Smooth muscle cell (in vitro differentiated cells): Measurements from ENCODE around the gene UMAD1. TPM values are rescaled to one million over a fixed set of nuclear protein-coding genes. Genes with fewer than 3 reads are reported as not detected.
A peak's percentile ranks its signal among the peaks of the same experiment; 100 is the strongest.

Source experiments
- DNase-seq: peaks from one replicate; lab custom pipeline; 2025; ENCODE audit not compliant: unreplicated experiment; lab: John Stamatoyannopoulos, UW
- H2AFZ ChIP-seq: fragments of 200-600 bp; sonication (generic); 2 replicates; pipeline ENCODE4 v1.6.0; 2016; ENCODE audit warnings: antibody characterized with exemption, low read depth, mild to moderate bottlenecking
- H3F3A ChIP-seq: fragments of 200-600 bp; sonication (generic); 2 replicates; pipeline ENCODE4 v1.6.0; 2017; ENCODE audit warnings: antibody characterized with exemption, low read depth
- H3K27ac ChIP-seq: fragments of 200-600 bp; sonication (generic); 2 replicates; pipeline ENCODE4 v1.5.1; 2016; ENCODE audit warnings: low read depth, mild to moderate bottlenecking
- H3K27me3 ChIP-seq: fragments of 200-600 bp; sonication (generic); 2 replicates; pipeline ENCODE4 v1.6.1; 2016; ENCODE audit warnings: low read depth, mild to moderate bottlenecking
- H3K36me3 ChIP-seq: fragments of 200-600 bp; sonication (generic); 2 replicates; pipeline ENCODE4 v1.5.1; 2016; ENCODE audit warnings: low read depth
- H3K4me1 ChIP-seq: fragments of 200-600 bp; sonication (generic); 2 replicates; pipeline ENCODE4 v1.5.1; 2016; ENCODE audit warnings: low read depth
- H3K4me2 ChIP-seq: fragments of 200-600 bp; sonication (generic); 2 replicates; pipeline ENCODE4 v1.6.0; 2016; ENCODE audit warnings: mild to moderate bottlenecking
- H3K4me3 ChIP-seq: fragments of 200-600 bp; sonication (generic); 2 replicates; pipeline ENCODE4 v1.5.1; 2016; ENCODE audit warnings: mild to moderate bottlenecking
- H3K79me2 ChIP-seq: fragments of 200-600 bp; sonication (generic); 2 replicates; pipeline ENCODE4 v1.6.0; 2016; ENCODE audit warnings: low read depth, mild to moderate bottlenecking
- H3K9ac ChIP-seq: fragments of 200-600 bp; sonication (generic); 2 replicates; pipeline ENCODE4 v1.6.0; 2016; ENCODE audit warnings: low read depth
- H3K9me3 ChIP-seq: fragments of 200-600 bp; sonication (generic); replicated peaks from 2 replicates; pipeline ENCODE4 v1.5.1; 2016; ENCODE audit warnings: low read depth
- H4K20me1 ChIP-seq: fragments of 200-600 bp; sonication (generic); 2 replicates; pipeline ENCODE4 v1.6.0; 2016; ENCODE audit warnings: low read depth
- WGBS: methylation state at CpG from one replicate; pipeline ENCODE4 v1.1.7; 2016; ENCODE audit warnings: low lambda C conversion rate; 5-methylcytosine and 5-hydroxymethylcytosine counted together
- polyA plus RNA-seq: library from polyadenylated mRNA; unstranded; fragments of >200 nt; fragmentation: Nextera tagmentation; extraction: Ambion mirVana; gene quantifications from 2 replicates; pipeline ENCODE4 v1.2.1, GENCODE V29; 2016
- total RNA-seq: library from RNA; depleted of rRNA; stranded (reverse); fragments of >200 nt; gene quantifications from 2 replicates; pipeline ENCODE4 v1.2.3, GENCODE V29; 2014
- TF ChIP-seq, protein P1 (sequence below): fragments of 200-600 bp; sonication (generic); IDR thresholded peaks from 2 replicates; pipeline ENCODE4 v1.5.1; 2017; ENCODE audit warnings: borderline replicate concordance, mild to moderate bottlenecking, antibody characterized with exemption; ENCODE audit not compliant: insufficient read depth, poor library complexity, severe bottlenecking

Gene UMAD1
- total and polyA plus RNA-seq, 2 experiments from 2014 or later: 13.7 to 24.3 TPM

DNA sequence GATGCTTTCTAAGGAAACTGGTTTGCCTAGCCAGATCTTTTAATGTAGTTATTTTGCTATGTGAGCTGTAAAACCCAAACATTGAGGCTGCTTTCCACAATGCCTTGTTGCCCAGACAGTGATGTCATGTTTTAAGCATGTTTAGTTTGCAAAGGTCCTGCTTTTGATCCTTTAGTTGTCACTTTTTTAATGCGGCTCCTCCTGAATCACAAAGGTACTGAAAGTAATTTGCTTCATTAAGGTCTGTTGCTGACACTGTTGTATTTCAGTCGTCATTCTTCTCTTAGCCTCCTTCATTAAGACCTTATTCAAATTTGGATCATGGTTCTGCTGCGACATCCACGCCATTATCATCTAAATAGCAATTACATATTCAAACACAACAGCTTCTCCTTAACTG lies 67.3 kb downstream of the UMAD1 start:
- H3K36me3 ChIP-seq: no peaks in the 10 kb centered on the region
- no peaks in the 10 kb centered on the region for H3K27me3 ChIP-seq
- 10% methylated on average over 4 of the region's 4 CpGs for WGBS
- H3K9ac ChIP-seq: peak overlapping the region; percentile 83
- no peaks in the 10 kb centered on the region for H4K20me1 ChIP-seq
- peak overlapping the region; percentile 99 for H3K27ac ChIP-seq
- H3K4me1 ChIP-seq: peaks cover 49% of the 10 kb centered on the region
- DNase-seq: no peak
- peaks cover 20% of the 10 kb centered on the region for H3F3A ChIP-seq
- peak overlapping the region; percentile 56 for H2AFZ ChIP-seq
- peaks cover 6% of the 10 kb centered on the region for H3K79me2 ChIP-seq
- H3K9me3 ChIP-seq: no peaks in the 10 kb centered on the region
- H3K4me2 ChIP-seq: peak overlapping the region; percentile 82
- TF ChIP-seq, protein P1, sequence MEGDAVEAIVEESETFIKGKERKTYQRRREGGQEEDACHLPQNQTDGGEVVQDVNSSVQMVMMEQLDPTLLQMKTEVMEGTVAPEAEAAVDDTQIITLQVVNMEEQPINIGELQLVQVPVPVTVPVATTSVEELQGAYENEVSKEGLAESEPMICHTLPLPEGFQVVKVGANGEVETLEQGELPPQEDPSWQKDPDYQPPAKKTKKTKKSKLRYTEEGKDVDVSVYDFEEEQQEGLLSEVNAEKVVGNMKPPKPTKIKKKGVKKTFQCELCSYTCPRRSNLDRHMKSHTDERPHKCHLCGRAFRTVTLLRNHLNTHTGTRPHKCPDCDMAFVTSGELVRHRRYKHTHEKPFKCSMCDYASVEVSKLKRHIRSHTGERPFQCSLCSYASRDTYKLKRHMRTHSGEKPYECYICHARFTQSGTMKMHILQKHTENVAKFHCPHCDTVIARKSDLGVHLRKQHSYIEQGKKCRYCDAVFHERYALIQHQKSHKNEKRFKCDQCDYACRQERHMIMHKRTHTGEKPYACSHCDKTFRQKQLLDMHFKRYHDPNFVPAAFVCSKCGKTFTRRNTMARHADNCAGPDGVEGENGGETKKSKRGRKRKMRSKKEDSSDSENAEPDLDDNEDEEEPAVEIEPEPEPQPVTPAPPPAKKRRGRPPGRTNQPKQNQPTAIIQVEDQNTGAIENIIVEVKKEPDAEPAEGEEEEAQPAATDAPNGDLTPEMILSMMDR: no peak
- H3K4me3 ChIP-seq: peak overlapping the region; percentile 23

DNA sequence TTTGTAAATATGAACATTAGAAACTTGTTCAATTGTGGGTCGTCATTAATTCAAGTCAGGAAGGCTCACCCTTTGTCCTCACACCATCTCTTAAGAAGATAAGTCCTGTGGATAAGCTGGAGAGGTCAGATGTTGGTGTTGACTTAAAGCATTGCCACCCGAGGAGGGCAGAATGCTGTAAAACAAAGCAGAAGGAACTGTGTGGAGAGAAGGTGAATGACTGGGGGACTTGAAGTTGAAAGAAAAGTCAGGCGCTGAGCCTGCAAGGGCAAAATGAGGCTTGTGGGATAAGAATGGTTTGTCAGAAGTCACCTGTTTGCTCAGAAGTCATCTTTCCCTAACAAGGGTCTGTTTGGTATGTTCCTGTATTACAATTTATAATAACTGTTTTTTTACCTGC lies 68.7 kb downstream of the UMAD1 start:
- Histone ChIP-seq H3K4me1 (peaks cover 49% of the 10 kb centered on the region), H4K20me1 (no peaks in the 10 kb centered on the region), H3K36me3 (no peaks in the 10 kb centered on the region), H3K4me3 (no peak overlapping the region), H3K9me3 (no peaks in the 10 kb centered on the region), H3K27ac (peak overlapping the region; percentile 99), H3F3A (peaks cover 20% of the 10 kb centered on the region), H3K27me3 (no peaks in the 10 kb centered on the region), H3K9ac (no peak overlapping the region), H3K4me2 (peak overlapping the region; percentile 82), H3K79me2 (peaks cover 4% of the 10 kb centered on the region), H2AFZ (peak overlapping the region; percentile 55)
- no peak for DNase-seq
- WGBS: 33% methylated on average over 3 of the region's 3 CpGs
- TF ChIP-seq, protein P1: no peak

DNA sequence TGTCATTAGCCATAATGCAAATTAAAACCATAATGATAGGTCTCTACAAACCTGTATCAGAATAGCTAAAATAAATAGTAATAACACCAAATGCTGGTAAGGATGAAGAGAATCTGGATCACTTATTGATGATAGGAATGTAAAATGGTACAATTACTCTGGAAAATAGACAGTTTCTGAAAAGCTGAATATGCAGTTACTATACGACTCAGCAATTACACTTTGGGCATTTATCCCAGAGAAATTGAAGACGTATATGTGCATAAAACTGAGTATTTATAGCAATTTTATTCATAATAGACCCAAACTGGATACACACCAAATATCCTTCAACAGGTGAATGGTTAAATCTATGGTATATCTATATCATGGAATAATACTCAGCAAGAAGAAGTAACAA lies 69.9 kb downstream of the UMAD1 start:
- no peaks in the 10 kb centered on the region for H3K9me3 ChIP-seq
- no peak for DNase-seq
- H3K9ac ChIP-seq: no peak overlapping the region
- H3K4me1 ChIP-seq: peaks cover 42% of the 10 kb centered on the region
- TF ChIP-seq, protein P1: no peak
- no peak overlapping the region for H2AFZ ChIP-seq
- H3K4me3 ChIP-seq: no peak overlapping the region
- no peaks in the 10 kb centered on the region for H3K27me3 ChIP-seq
- H3F3A ChIP-seq: peaks cover 20% of the 10 kb centered on the region
- no peaks in the 10 kb centered on the region for H3K36me3 ChIP-seq
- H3K4me2 ChIP-seq: no peak overlapping the region
- no peaks in the 10 kb centered on the region for H4K20me1 ChIP-seq
- peaks cover 4% of the 10 kb centered on the region for H3K79me2 ChIP-seq
- 96% methylated on average over 2 of the region's 2 CpGs for WGBS
- no peak overlapping the region for H3K27ac ChIP-seq

DNA sequence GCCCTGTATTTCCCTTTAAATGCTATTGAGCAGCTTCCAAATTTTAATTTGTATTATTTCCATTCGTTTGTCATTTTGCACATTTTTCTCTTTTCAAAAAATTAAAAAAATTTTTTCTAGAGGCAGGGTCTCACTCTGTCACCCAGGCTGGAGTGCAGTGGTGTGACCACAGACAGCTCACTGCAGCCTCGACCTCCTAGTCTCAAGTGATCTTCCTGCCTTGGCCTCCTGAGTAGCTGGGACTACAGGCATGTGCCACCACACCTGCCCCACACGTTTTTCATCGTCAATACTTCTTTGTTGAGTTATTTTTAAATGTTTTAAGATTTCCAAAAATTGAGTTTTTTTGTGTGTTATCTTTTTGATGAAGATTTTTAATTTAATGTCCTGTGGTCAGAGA lies 73.2 kb downstream of the UMAD1 start:
- Histone ChIP-seq H3K9ac (no peak overlapping the region), H2AFZ (no peak overlapping the region), H3K27ac (no peak overlapping the region), H3K4me1 (peaks cover 11% of the 10 kb centered on the region), H3K4me2 (no peak overlapping the region), H3K4me3 (no peak overlapping the region), H3K79me2 (peaks cover 4% of the 10 kb centered on the region), H3F3A (no peaks in the 10 kb centered on the region), H3K9me3 (no peaks in the 10 kb centered on the region), H3K36me3 (no peaks in the 10 kb centered on the region), H4K20me1 (no peaks in the 10 kb centered on the region), H3K27me3 (no peaks in the 10 kb centered on the region)
- no peak for DNase-seq
- TF ChIP-seq, protein P1: no peak
- WGBS: 92% methylated on average over 4 of the region's 4 CpGs
